Motor neuron (in vitro differentiated cells): ENCODE measurements around the gene SNAP29. TPM values are rescaled to one million over a fixed set of nuclear protein-coding genes. Genes with fewer than 3 reads are reported as not detected.
"Not testable (repeated sequence)": the region's sequence is repeated elsewhere in the genome, so short reads cannot be mapped to it uniquely, and the experiment has no call there.

Experiments used
- ATAC-seq, 8 experiments: fragments of 200-7000 bp; cut with Tn5 transposase; replicated peaks in 6 of 8; 2 replicates each; pipeline ENCODE4 v1.8.0; 2021; ENCODE audit warnings: mild to moderate bottlenecking in 8 of 8, moderate library complexity in 8 of 8
- H3K27ac ChIP-seq, 2 donors: fragments of 250-450 bp; sonication (Bioruptor Pico); 2 replicates each; pipeline ENCODE4 v1.9.0; 2021; ENCODE audit warnings: antibody characterized with exemption in 2 of 2, mild to moderate bottlenecking in 2 of 2, moderate library complexity in 1 of 2
- H3K4me1 ChIP-seq, 2 donors: fragments of 250-450 bp; sonication (Bioruptor Pico); replicated peaks in 1 of 2; 2 replicates each; pipeline ENCODE4 v1.6.1; 2021; ENCODE audit warnings: antibody characterized with exemption in 2 of 2, mild to moderate bottlenecking in 2 of 2, moderate library complexity in 1 of 2
- H3K4me3 ChIP-seq, 5 donors: fragments of 250-450 bp; sonication (Bioruptor Pico); 2 replicates each; pipeline ENCODE4 v1.9.0; 2021; ENCODE audit warnings: antibody characterized with exemption in 5 of 5, mild to moderate bottlenecking in 5 of 5, moderate library complexity in 4 of 5
- WGBS, 10 experiments: fragments of 450-650 bp; shearing (Covaris generic); methylation state at CpG; one replicate each; pipeline ENCODE4 v1.0.0; 2022; 5-methylcytosine and 5-hydroxymethylcytosine counted together
- in situ Hi-C, 9 experiments: fragments of 400-800 bp; cut with MboI; loops; one replicate each; pipeline ENCODE4 v1.15.0; 2021; ENCODE audit warnings: low sequenced_read_pairs in 9 of 9, low pct_unique_long_range_greater_than_20kb in 2 of 9; ENCODE audit not compliant: unreplicated experiment in 9 of 9
- total RNA-seq, 8 experiments: library from RNA; unstranded; fragments of 300-600 nt; gene quantifications; 2 replicates each; pipeline versions ENCODE4 v1.2.3 to v1.2.4, GENCODE V29; 2022

Gene SNAP29
- total RNA-seq, 8 experiments from 2014 or later, result 6.7 to 26.5 (median 14.9) TPM

DNA sequence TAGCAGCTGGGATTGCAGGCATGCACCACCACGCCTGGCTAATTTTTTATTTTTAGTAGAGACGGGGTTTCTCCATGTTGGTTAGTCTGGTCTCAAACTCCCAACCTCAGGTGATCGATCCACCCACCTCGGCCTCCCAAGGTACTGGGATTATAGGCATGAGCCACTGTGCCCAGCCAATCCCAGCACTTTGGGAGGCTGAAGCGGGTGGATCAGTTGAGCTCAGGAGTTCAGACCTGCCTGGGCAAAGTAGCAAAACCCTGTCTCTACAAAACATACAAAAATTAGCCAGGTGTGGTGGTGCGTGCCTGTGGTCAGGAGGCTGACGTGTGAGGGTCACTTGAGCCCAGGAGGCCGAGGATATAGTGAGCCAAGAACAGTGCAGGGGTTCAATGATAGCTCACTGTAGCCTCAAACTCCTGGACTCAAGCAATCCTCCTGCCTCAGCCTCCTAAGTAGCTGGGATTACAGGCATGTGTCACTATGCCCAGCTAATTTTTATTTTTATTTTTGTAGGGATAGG lies 37.0 kb upstream of the SNAP29 start:
- H3K27ac ChIP-seq, result peak overlapping the region in 1 of 2 donors; percentile 30
- H3K4me1 ChIP-seq, ATAC-seq, H3K4me3 ChIP-seq, in situ Hi-C loops: not testable (repeated sequence)
- WGBS, 10 experiments, result 89 to 100% (median 94%) methylated on average over 1 to 4 of the region's 8 CpGs; no CpG with 5 or more reads in 6 of the 10 experiments

DNA sequence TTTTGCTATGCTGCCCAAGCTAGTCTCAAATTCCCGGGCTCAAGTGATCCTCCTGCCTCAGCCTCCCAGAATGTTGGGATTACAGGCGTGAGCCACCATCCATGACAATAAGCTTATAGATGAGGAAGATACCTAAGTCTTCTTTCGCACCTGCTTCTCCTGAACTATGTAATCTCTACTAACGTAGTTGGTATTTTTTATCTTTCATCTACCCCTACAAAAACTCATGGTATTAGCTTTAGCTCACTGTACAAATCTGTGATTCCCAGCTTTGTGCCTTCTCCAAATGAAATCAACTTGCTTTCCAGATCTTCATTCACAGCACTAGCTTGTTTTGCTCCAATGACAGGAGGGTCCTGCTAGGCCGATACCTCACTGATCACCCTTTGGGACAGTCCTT lies 36.6 kb upstream of the SNAP29 start:
- Histone ChIP-seq H3K4me1 (no peaks in the 10 kb centered on the region), H3K27ac (no peak overlapping the region), H3K4me3 (no peak overlapping the region)
- in situ Hi-C loops, result no loop called here
- 89 to 100% (median 97%) methylated on average over 1 to 5 of the region's 5 CpGs; no CpG with 5 or more reads in 2 of the 10 experiments for WGBS, 10 experiments
- ATAC-seq, result no peak

DNA sequence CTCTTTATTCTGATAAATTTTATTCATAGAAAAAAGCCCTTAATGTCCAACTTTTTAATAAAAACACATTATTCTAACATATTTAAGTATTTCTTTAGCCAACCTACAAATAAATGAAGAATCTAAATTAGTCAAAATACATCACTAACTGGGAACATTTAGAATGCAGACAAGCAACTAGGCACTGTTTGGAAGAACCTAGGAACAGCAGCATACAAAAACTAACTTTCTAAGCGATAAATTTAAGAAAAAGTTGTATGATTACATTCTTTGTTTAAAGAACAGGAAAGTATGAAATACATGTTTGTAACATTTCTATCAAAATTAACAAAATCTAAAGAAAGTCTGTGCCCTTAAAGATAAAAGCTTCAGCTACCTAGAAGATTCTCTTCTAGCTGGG lies 35.5 kb upstream of the SNAP29 start:
- Histone ChIP-seq H3K27ac (no peak overlapping the region), H3K4me3 (no peak overlapping the region), H3K4me1 (no peaks in the 10 kb centered on the region)
- WGBS, 10 experiments, result 92 to 100% (median 100%) methylated on average over 1 of the region's 1 CpG; no CpG with 5 or more reads in 3 of the 10 experiments
- no peak for ATAC-seq
- in situ Hi-C loops, result no loop called here

DNA sequence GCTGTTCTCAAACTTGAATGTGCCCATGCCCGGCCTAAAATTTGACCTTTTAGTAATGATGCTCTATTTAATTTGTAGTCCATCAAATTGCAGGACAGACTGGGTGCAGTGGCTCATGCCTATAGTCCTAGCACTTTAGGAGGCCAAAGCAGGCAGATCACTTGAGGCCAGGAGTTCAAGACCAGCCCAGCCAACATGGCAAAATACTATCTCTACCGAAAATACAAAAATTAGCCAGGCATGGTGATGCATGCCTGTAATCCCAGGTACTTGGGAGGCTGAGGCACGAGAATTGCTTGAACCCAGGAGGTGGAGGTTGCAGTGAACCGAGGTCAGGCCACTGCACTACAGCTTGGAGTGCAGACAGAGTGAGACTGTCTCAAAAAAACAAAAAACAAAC lies 33.6 kb upstream of the SNAP29 start:
- H3K4me3 ChIP-seq, in situ Hi-C loops, ATAC-seq, H3K27ac ChIP-seq, H3K4me1 ChIP-seq: not testable (repeated sequence)
- WGBS, 10 experiments, result 88 to 100% (median 96%) methylated on average over 2 to 4 of the region's 4 CpGs; no CpG with 5 or more reads in 2 of the 10 experiments

DNA sequence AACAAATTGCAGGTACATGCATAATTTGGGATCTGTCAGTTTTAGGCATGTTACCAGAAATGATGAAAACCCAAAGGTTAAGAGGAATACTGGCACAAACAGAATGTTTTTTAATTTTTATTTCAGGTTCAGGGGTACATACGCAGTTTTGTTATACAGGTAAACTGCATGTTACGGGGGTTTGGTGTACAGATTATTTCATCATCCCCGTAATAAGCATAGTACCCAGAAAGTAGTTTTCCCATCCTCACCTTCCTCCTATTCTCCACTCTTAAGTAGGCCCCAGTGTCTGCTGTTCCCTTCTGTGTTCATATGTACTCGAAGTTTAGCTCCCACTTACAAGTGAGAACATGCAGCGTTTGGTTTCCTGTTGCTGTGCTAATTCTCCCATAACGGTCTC lies 33.2 kb upstream of the SNAP29 start:
- WGBS, 10 experiments, result 82 to 100% (median 91%) methylated on average over 1 to 6 of the region's 6 CpGs
- ATAC-seq, result no peak
- H3K4me1 ChIP-seq, result no peaks in the 10 kb centered on the region
- in situ Hi-C loops, result no loop called here
- no peak overlapping the region for H3K27ac ChIP-seq
- H3K4me3 ChIP-seq, result no peak overlapping the region

DNA sequence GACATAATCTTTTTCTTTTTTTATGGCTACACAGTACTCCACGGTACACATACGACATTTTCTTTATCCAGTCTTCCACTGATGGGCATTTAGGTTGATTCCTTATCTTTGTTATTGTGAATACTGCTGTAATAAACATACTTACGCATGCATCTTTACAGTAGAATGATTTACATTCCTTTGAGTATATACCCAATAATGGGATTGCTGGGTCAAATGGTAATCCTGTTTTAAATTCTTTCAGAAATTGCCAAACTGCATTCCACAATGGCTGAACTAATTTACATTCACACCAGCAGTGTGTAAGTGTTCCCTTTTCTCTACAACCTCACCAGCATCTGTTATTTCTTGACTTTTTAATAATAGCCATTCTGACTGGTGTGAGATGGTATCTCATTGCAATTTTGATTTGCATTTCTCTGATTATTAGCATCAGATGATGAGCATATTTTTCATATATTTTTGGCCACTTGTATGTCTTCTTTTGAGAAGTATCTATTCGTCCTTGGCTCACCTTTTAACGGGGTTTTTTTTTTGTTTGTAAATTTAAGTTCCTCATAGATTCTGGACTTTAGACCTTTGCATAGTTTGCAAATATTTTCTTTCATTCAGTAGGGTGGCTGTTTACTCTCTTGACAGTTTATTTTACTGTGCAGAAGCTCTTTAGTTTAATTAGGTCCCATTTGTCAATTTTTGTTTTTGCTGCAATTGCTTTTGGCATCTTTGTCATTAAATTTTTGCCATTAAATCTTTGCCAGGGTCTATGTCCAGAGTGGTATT lies 32.2 kb upstream of the SNAP29 start:
- H3K4me1 ChIP-seq, ATAC-seq, in situ Hi-C loops, H3K27ac ChIP-seq, H3K4me3 ChIP-seq: not testable (repeated sequence)
- 83 to 100% (median 95%) methylated on average over 1 to 5 of the region's 5 CpGs for WGBS, 10 experiments

DNA sequence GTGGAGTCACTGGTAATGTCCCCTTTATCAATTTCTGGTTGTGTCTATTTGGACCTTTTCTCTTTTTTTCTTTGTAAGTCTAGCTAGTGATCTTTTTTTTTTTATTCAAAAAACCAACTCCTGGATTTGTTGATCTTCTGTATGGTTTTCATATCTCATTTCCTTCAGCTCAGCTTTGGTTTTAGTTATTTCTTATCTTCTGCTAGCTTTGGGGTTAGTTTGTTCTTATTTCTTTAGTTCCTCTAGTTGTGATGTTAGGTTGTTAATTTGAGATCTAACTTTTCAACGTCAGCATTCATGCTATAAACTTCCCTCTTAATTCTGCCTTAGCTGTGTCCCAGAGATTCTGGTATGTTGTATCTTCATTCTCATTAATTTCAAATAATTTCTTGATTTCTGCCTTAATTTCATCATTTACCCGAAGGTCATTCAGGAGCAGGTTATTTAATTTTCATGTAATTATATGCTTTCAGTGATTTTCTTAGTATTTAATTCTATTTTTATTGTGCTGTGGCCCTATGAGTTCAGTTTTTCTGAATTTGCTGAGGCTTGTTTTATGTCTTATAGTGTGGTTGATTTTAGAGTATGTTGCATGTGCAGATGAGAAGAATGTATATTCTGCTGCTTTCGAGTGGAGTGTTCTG lies 29.2 kb upstream of the SNAP29 start:
- 90 to 100% (median 99%) methylated on average over 1 to 3 of the region's 3 CpGs for WGBS, 10 experiments
- H3K4me3 ChIP-seq, result no peak overlapping the region
- in situ Hi-C loops, result no loop called here
- ATAC-seq, result no peak
- H3K4me1 ChIP-seq, result no peaks in the 10 kb centered on the region
- H3K27ac ChIP-seq, result no peak overlapping the region

DNA sequence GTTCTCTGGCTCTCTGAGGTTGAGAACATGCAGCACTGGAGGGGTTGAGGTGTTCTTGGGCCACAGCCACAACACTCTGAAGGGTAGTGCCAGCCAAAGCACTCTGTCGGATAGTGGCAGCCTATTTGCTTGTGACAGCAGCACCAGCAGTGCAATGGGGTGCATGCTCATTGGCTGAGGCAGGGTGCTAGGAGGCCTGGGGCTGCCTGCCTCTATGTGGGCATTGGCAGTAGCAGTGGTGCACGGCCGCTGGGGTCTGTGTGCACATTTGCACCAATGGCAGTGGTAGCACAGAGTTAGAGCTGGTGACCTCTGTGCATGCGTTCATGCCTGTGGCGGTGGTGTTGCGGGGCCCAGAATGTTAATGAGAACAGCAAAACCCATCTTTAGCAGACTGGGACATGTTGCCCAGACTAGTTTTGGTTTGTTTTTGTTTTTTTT lies 25.6 kb upstream of the SNAP29 start:
- 90 to 100% (median 93%) methylated on average over 1 to 6 of the region's 6 CpGs; no CpG with 5 or more reads in 7 of the 10 experiments for WGBS, 10 experiments

DNA sequence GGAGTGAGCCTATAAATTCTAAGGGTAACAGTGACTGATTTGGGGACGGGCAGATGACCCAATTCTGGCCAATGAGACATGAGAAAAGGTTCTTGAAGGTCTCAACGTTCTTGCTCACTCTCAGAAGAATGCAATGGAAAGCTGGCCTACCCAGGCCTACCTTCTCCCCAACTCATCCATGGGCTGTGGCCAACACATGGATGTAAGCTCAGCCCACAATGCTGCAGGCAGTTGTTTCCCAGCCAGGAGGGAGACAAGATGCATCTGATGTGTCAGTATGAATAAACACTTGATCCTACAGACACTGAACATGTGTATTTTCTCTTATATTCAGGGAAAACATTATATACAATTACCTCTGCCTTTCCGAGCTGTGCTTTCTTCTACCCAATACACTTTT lies 24.6 kb upstream of the SNAP29 start:
- no peak overlapping the region for H3K27ac ChIP-seq
- H3K4me3 ChIP-seq, result no peak overlapping the region
- WGBS, 10 experiments, result 33 to 100% (median 83%) methylated on average over 1 to 3 of the region's 3 CpGs; no CpG with 5 or more reads in 1 of the 10 experiments
- H3K4me1 ChIP-seq, result no peaks in the 10 kb centered on the region
- in situ Hi-C loops, result no loop called here
- ATAC-seq, result no peak

More for the DNA sequence above, 25.6 kb upstream of the SNAP29 start:
- ATAC-seq, result no peak
- Histone ChIP-seq H3K4me1 (no peaks in the 10 kb centered on the region), H3K27ac (no peak overlapping the region), H3K4me3 (no peak overlapping the region)
- in situ Hi-C loops, result no loop called here

DNA sequence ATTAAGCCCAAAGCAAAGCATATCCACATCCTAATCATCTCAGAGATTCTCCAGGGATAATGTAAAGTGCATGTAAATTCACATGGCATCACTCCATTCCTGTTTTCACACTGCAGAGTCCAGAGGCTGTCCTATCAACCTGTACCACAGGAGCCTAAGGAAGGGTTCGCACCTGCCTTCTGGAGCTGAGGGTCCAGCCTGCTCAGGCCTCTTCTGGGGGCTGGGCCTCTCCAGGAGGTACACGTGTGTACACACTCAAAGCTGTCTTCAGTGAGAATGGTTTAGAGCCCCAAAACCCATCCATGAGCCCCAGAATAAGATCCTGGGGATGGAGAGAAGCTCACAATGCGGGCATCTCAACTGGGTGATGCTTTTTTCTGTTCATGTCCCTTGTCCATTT lies 24.1 kb upstream of the SNAP29 start:
- Histone ChIP-seq H3K27ac (no peak overlapping the region), H3K4me3 (no peak overlapping the region), H3K4me1 (no peaks in the 10 kb centered on the region)
- ATAC-seq, result no peak
- WGBS, 10 experiments, result 20 to 100% (median 100%) methylated on average over 1 to 2 of the region's 3 CpGs; no CpG with 5 or more reads in 2 of the 10 experiments
- in situ Hi-C loops, result no loop called here

DNA sequence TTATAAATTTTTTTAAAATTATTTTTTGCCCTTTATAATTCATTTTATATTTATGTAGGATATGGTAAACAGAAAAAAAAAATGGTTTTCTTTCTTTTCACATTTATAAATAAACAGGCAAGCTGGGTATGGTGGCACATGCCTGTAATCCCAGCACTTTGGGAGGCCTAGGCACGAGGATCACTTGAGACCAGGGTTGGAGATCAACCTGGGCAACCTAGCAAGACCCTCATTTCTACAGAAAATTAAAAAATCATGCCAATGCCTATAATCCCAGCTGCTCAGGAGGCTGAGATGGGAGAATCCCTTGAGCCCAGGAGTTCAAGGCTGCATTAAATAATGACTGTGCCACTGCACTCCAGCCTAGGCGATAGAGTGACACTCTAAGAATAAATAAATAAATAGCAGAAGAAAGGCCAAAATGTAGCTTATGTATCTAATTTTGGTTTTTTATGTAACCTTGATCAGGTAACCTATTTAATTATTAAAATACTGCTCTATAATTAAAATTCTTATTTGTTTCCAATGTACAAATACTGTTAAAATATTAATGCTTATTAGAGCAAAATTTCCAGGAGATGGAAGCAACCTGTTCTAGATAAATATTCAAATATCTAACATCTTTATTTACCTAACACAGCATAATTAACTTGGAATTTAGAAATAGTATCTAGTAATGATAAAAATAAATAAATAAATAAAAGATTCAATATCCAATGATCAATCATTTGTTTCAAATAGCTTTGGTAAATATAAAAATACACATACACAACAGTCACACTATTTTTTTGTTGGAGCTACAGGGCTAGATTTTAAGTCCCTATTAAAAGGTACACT lies 21.6 kb upstream of the SNAP29 start:
- H3K4me3 ChIP-seq, result no peak overlapping the region
- H3K4me1 ChIP-seq, result no peaks in the 10 kb centered on the region
- ATAC-seq, result no peak
- H3K27ac ChIP-seq, result no peak overlapping the region
- in situ Hi-C loops, result no loop called here
- 85 to 100% (median 100%) methylated on average over 1 to 2 of the region's 2 CpGs; no CpG with 5 or more reads in 2 of the 10 experiments for WGBS, 10 experiments

DNA sequence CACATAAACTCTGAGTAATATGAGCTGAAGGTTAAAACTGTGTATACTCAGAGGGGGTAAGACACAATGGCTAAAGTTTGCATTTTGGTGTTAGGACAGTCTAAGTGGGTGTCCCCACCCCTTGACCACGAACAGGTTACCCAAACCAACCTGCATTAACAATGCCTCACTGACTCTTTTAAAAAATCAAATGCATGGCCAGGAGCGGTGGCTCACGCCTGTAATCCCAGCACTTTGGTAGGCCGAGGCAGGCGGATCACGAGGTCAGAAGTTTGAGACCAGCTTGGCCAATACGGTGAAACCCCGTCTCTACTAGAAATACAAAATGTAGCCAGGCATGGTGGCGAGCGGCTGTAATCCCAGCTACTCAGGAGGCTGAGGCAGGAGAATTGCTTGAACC lies 19.5 kb upstream of the SNAP29 start:
- ATAC-seq, H3K4me3 ChIP-seq, H3K4me1 ChIP-seq, in situ Hi-C loops: not testable (repeated sequence)
- peak overlapping the region in 1 of 2 donors; percentile 12 for H3K27ac ChIP-seq
- 80 to 100% (median 94%) methylated on average over 1 to 7 of the region's 10 CpGs; no CpG with 5 or more reads in 5 of the 10 experiments for WGBS, 10 experiments
